ENCODE measurements around the gene GALE.
"Not testable (repeated sequence)": the region's sequence is repeated elsewhere in the genome, so short reads cannot be mapped to it uniquely, and the experiment has no call there.

The GALE gene

DNA sequence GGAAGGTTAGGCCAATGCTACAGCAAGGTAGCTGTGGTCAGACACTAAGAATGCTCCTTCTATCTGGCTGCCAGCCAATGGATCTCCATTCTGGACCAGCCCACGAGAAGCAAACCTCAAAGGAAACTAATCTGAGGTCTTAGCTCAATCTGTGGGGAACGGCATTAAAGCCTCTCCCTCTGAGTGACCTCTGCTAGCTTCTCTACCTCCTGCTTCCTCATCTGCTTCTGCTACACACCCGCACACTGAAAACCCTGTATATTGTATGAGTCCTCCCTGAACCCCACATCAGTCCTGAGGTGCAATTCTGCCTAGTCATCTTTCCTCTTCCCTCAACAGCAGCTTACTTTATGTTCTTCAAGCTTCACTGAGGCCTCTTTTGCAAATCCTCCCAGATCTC is 6.9 kb upstream of the GALE start:
- DNase-seq: no peak

- DNase-seq: no peak
Observed at GRCh38 chr1:23806280-23806679, 5.7 kb upstream of the GALE start.

DNA sequence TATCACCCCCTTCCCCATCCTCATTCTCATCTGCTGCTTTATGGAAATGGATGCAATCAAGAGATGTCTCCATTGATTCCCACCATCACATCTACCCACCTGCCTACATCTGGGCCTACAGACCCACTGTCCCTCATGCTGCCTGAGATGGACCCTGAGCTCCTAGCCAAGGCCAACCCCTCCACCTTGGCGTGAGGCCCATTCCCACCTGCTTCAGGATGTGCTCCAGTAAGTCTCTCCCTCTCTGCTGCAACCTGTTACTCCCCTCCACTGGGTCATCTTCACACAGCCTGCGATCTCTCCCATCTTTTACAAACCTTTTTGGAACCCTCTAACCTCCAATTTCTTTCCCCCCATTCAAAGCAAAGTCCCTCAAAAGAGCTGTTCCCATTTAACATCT is 4.5 kb upstream of the GALE start:
- DNase-seq: no peak

DNA sequence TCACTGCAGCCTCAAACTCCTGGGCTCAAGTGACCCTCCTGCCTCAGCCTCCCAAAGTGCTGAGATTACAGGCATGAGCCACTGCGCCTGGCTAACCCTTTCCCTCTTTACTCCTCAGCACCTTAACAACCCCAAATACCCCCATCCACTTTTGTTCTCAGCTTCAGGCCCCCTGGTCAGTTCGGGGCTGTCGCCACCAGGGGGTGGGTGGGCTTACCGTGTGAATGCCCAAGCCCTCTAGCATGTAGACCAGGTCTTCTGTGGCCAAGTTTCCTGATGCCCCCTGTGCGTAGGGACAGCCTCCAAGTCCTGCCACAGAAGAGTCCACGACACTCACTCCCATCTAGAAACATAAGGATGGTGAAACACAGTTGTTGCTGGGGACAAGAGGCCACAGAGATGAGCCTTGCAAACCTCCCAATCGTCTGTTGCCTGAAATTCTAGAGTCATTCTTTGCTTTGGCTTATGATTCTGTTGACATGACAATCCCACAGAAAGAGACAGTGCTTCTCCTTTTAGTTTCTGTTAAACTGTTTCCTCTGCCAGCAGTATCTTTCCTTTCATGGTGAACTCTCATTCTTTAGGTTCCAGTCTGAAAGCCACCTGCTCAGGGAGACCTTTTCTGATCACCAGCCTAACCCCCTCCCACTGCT is 3.8 kb upstream of the GALE start:
- DNase-seq: no peak

- no peak for DNase-seq
Observed at GRCh38 chr1:23803674-23804073, 3.1 kb upstream of the GALE start.

DNA sequence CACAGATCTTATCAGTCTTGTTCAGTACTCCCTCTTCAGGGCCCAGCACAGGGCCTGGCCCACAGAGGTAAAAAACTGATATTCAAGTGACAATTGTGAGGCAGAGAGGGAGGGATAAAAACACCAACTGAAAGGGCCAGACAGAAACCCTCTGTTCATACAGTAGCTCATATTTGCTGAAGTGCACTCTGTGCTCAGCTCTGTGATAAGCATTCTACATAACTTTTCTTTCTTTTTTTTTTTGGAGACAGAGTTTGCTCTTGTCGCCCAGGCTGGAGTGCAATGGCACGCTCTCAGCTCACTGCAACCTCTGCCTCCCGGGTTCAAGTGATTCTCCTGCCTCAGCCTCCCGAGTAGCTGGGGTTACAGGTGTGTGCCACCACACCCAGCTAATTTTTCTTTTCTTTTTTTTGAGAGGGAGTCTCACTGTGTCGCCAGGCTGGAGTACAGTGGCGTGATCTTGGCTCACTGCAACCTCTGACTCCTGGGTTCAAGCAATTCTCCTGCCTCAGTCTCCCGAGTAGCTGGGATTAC is 2.3 kb upstream of the GALE start:
- DNase-seq: not testable (repeated sequence)

DNA sequence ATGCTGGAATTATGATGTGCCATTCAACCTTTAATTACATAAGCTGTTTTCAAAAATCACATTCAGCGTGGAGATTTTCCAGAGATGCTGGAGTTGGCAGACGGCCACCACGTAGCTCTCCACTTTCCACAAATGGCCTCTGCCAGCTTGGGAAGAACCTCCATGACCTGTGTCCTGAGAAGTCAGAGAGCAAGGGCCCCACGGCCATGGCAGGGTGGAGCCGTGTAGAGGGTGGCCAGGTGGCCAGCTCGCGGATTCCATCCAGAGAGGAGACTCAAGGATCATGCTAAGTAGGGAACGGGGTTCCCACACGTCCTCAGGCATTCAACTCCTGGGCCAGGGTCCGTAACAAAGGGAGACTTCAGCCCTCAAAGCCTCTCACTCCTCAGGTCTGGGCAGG is 1.3 kb upstream of the GALE start:
- DNase-seq: no peak

- DNase-seq: no peak
Observed at GRCh38 chr1:23801338-23801748, 789 bp upstream of the GALE start.

DNA sequence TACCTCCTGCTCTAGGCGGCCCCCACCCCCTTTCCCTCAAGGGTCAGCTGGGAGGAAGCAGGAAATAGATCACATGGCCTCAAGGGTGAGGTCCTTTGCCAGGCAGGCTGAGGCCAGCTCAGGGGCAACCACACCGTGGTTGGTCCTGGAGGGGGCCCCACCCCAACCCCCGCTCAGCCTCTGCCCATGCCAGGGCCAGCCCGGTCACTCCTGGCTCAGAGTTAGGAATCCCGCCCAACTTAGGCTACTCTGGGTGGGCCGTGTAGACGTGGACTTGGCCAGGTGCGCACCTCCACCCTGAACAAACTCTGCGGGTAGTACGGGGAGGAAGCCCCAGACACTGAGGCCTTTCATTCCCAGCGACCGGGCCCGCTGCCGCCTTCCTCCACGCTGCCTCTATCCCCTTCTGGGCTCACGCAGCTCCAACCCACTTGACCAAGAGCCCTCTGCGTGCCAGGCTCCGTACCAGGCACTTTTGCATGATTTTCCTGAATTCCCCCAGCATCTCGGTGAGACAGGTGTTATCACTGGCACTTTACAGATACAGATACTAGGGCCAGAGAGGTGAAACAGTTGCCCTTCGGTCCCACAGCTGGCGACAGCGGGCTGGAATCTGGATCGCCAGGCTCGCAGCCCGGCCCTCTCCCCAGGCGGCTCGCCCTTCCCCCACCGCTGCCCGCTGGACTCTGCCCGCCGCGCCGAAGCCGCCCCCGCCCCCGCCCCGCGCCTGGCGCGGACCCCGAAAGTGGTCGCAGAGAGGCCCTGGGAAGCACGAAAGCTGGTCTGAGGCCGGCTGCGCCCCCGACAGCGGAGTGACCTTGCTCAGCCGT is 769 bp downstream of the GALE start:
- DNase-seq: peak in 1 of 2 donors; percentile 49

DNA sequence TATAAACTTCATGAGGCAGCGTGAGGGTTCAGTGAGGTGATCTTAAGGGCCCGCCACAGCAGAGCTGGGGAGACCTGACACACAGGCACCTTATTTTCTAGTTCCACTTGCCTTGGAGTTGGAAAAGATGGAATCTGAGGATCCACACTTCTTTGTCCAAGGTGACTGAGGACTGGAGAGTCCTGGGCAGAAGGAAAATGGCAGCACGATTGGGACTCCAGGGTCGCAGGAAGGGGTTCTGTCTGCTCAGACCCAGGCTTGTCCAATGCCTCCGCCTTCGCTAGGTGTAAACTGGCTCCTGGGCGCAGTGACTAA is 1.3 kb downstream of the GALE start:
- no peak for DNase-seq

DNA sequence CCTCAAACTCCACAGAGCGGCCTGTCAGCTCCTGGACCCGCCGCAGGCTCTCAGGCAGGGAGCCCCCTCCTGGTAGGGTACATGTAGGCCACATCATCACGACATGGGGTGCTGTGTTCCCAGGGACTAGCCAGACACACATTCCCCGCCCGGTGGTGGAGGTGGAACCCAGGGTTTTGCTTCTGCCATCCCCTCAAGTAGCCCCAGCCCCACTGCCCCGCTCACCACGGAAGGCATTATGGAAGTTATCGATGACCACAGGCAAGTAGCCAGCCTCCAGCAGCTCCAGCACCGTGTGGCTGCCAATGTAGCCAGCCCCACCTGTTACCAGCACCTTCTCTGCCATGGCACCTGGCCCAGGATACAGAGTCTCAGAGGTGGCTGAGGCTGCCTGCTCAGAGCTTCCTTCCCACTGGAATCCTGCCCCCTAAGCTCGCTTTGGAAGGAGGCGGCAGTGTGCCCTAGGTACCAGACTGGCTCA is 1.9 kb downstream of the GALE start:
- DNase-seq: no peak

- no peak for DNase-seq
Observed at GRCh38 chr1:23797478-23798448, 2.8 kb downstream of the GALE start.

- DNase-seq: no peak
Observed at GRCh38 chr1:23796466-23797271, 3.9 kb downstream of the GALE start.

DNA sequence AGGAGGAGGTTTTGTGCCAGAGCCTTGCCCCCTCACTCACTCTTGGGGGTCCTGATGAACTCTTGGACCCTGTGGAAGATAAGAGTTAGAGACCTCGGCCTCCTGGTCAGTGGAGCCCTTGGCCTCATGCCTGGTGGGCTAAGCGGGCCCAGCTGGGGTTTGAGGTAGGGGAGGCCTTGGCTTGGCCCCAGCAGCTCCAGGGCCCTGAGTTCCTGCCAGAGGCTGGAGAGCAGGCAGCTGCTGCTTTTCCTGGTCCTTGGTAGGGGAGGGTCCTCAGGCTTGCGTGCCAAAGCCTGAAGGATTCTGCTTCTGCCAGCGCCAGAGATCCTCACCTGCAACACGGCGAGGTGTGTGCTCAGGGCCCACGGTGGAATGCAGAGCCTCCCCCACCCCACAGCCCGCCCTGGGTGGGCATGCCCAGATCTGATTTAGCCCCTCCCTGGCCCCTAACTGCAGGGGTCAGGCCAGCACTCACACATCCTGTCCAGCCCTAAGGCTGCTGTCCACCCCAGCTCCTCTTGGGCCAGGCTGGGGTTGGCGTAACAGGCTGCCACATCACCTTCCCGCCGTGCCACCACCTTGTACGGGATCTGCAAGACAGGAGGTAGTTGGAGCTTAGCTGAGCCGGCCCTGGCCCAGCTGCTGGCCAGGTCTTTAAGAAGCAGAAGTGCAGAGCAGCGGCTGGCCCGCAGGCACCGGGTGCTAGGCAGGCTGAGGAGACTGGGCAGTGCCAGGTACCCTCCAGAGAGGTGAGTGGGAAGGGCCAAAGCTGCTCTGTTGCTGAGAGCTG is 4.7 kb downstream of the GALE start:
- DNase-seq: no peak

- DNase-seq: not testable (repeated sequence)
Observed at GRCh38 chr1:23794732-23795182, 5.8 kb downstream of the GALE start.

DNA sequence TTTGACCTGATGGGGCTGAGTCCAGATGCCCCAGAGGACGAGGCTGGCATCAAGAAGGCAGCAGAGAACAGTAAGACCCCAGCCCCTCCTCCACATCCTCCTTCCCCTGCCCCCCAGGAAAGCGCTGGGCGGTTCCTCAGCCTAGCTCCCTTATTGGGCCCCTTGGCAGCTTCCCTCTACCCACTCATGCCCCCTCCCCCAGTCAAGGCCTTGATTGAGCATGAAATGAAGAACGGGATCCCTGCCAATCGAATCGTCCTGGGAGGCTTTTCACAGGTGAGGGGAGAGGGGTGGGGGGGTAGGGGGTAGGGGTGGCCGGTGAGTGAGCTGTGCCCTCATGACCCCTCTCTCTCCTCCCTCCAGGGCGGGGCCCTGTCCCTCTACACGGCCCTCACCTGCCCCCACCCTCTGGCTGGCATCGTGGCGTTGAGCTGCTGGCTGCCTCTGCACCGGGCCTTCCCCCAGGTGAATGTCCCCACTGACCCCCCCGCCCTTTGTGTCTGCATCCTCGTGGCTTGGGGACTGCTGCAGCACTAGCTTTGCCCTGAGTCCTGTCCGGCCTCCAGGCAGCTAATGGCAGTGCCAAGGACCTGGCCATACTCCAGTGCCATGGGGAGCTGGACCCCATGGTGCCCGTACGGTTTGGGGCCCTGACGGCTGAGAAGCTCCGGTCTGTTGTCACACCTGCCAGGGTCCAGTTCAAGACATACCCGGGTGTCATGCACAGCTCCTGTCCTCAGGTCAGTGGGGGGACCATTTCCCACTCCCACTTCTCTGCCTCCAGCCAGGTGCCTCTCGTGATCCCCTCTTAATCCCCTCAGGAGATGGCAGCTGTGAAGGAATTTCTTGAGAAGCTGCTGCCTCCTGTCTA is 6.5 kb downstream of the GALE start:
- DNase-seq: no peak

- peak in 1 of 2 donors; percentile 42 for DNase-seq
Observed at GRCh38 chr1:23793018-23793781, 7.4 kb downstream of the GALE start.

DNA sequence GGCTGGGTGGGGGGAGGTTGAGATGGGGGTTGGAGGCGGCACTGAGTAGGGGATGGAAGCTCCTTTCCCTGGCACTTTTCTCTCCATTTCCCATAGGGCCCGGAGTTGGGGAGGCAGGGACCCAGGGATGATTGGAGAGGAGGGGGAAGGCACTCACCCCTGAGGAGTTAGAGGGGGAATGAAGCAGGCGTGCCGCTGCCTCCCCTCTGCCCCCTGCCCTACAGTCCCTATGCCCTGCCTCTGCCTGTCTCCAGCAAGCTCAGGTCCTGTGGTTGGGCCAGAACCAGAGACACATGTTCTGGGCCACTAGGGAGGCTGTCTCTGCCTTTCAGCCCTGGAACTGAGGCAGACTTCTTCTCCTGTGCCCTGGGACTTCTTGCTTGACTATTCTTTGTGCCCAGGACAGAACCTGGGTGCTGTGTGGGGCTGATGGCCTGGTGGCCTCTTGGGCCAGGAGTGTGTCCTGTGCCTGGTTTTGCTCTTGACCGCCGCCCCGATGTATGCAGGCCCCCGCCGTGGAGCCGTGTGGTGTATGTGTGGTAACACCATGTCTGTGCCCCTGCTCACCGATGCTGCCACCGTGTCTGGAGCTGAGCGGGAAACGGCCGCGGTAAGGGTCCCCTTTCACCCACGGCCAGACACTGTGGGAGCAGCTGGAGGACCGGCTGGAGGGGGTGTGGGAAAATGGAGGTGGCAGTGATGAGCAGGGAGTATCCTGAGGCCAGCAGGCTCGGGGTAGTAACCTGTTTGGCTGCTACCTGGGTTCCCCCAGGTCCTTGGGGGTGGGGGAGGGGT is 8.2 kb downstream of the GALE start:
- DNase-seq: no peak
